Fibroblast of lung (primary cell): ENCODE measurements around the gene CEP295NL. TPM values are rescaled to one million over a fixed set of nuclear protein-coding genes. Genes with fewer than 3 reads are reported as not detected.
A peak's percentile ranks its signal among the peaks of the same experiment; 100 is the strongest.

ENCODE experiments used
- DNase-seq, 2 donors: peaks; one replicate each; pipeline versions ENCODE4 v3.0.0 to v3.0.0-alpha.2; 2010; ENCODE audit warnings: low read depth in 2 of 2
- H2AFZ ChIP-seq: 2 replicates; pipeline ENCODE4 v1.5.1; 2012; ENCODE audit warnings: low read length, control low read depth, inconsistent platforms
- H3K27ac ChIP-seq: 2 replicates; pipeline ENCODE4 v1.5.1; 2011; ENCODE audit warnings: low read length, control low read depth; ENCODE audit not compliant: insufficient read depth
- H3K27me3 ChIP-seq: 2 replicates; pipeline ENCODE4 v1.5.1; 2011; ENCODE audit warnings: mild to moderate bottlenecking, low read length; ENCODE audit not compliant: control insufficient read depth, insufficient read depth
- H3K36me3 ChIP-seq: 2 replicates; pipeline ENCODE4 v1.5.1; 2011; ENCODE audit warnings: low read length; ENCODE audit not compliant: control insufficient read depth, insufficient read depth
- H3K4me1 ChIP-seq: 2 replicates; pipeline ENCODE4 v1.5.1; 2011; ENCODE audit warnings: low read length; ENCODE audit not compliant: control insufficient read depth, insufficient read depth; ENCODE audit errors: extremely low read depth
- H3K4me2 ChIP-seq: 2 replicates; pipeline ENCODE4 v1.5.1; 2011; ENCODE audit warnings: low read length, control low read depth; ENCODE audit not compliant: insufficient read depth; ENCODE audit errors: extremely low read depth
- H3K4me3 ChIP-seq, 4 experiments: fragments of 200-600 bp in 1 of 4; sonication (generic) in 1 of 4; replicated peaks in 1 of 4; 2 replicates each; pipeline ENCODE4 v1.5.1; 2011 to 2016; ENCODE audit warnings: low read length in 4 of 4, low read depth in 3 of 4, mild to moderate bottlenecking in 3 of 4, control low read depth in 2 of 4, inconsistent platforms in 1 of 4, mixed read lengths in 1 of 4; ENCODE audit not compliant: insufficient read depth in 1 of 4; ENCODE audit errors: control extremely low read depth in 1 of 4
- H3K79me2 ChIP-seq: 2 replicates; pipeline ENCODE4 v1.5.1; 2012; ENCODE audit warnings: mild to moderate bottlenecking, low read length, inconsistent platforms; ENCODE audit not compliant: control insufficient read depth, insufficient read depth
- H3K9ac ChIP-seq: 2 replicates; pipeline ENCODE4 v1.5.1; 2011; ENCODE audit warnings: mild to moderate bottlenecking, low read length, control low read depth; ENCODE audit not compliant: insufficient read depth
- H3K9me3 ChIP-seq: 2 replicates; pipeline ENCODE4 v1.5.1; 2012; ENCODE audit warnings: low read depth, low read length; ENCODE audit not compliant: control insufficient read depth, insufficient read depth
- H4K20me1 ChIP-seq: 2 replicates; pipeline ENCODE4 v1.5.1; 2011; ENCODE audit warnings: low read length; ENCODE audit not compliant: control insufficient read depth, insufficient read depth; ENCODE audit errors: extremely low read depth
- EZH2 ChIP-seq: IDR thresholded peaks from 2 replicates; pipeline ENCODE4 v1.5.1; 2012; ENCODE audit warnings: low read length, control low read depth, mild to moderate bottlenecking; ENCODE audit errors: missing control alignments
- polyA plus RNA-seq, 2 donors: library from polyadenylated mRNA; depleted of rRNA in 1 of 2; stranded (reverse) in 1 of 2; unstranded in 1 of 2; fragments of >200 nt; gene quantifications; 2 replicates each; pipeline ENCODE4 v1.2.1, GENCODE V29; 2011 to 2012; ENCODE audit warnings: missing spikeins in 1 of 2
- total RNA-seq: library from RNA; depleted of rRNA; stranded (reverse); fragments of >200 nt; gene quantifications from 2 replicates; pipeline ENCODE4 v1.2.1, GENCODE V29; 2014
- TF ChIP-seq, protein P1 (sequence below), 2 donors: IDR thresholded peaks in 1 of 2; conservative IDR thresholded peaks in 1 of 2; 1 replicate in 1 of 2; 2 replicates in 1 of 2; pipeline ENCODE4 v1.5.1; 2011 to 2012; ENCODE audit warnings: low read length in 2 of 2, control low read depth in 1 of 2, inconsistent platforms in 1 of 2, low read depth in 1 of 2, mild to moderate bottlenecking in 1 of 2

Gene CEP295NL
- total and polyA plus RNA-seq, 2 donors (not counting 1 experiment from before 2014, with no cell fraction given) = 0.10 to 2.8 TPM

DNA sequence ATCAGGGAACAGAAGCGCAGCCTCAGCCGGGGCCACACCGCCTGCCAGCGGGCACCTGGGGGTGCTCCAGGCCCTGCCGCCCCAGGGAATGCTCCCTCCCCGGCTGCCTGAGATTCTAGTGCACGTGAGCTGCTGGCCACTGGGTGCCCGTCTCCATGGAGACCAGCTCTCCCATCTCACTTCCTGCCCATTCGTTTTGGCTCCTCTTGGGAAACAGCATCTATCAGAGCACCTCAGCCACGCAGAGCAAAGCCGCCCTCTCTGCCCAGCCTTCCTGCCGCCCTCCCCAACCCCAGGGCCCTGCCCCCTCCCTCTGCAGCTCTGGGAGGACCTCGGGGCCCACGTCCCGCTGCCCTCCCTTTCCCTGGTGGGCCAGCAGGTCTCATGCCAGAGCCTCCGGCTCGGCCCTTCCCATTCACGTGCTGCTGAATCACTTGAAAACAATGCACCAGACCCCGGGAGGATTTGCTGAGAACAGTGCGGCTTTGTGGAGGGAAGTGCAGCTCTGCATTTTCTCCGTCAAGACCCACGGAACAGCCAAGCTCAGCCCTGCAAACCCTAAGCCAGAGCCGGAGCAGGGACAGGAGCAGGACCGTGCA is 19.4 kb downstream of the CEP295NL start:
- Histone ChIP-seq H2AFZ (no peak overlapping the region), H3K27ac (peak overlapping the region; percentile 99), H3K79me2 (peaks cover 79% of the 10 kb centered on the region), H3K9me3 (no peaks in the 10 kb centered on the region), H3K4me2 (peak overlapping the region; percentile 96), H3K4me3 (peak overlapping the region in 3 of 4 experiments; percentile 28 to 52 (median 43)), H3K36me3 (peaks cover 11% of the 10 kb centered on the region), H4K20me1 (no peaks in the 10 kb centered on the region), H3K9ac (peak overlapping the region; percentile 87), H3K4me1 (peaks cover 58% of the 10 kb centered on the region), H3K27me3 (no peaks in the 10 kb centered on the region)
- DNase-seq = peak; percentile 95 to 97
- TF ChIP-seq, protein P1, sequence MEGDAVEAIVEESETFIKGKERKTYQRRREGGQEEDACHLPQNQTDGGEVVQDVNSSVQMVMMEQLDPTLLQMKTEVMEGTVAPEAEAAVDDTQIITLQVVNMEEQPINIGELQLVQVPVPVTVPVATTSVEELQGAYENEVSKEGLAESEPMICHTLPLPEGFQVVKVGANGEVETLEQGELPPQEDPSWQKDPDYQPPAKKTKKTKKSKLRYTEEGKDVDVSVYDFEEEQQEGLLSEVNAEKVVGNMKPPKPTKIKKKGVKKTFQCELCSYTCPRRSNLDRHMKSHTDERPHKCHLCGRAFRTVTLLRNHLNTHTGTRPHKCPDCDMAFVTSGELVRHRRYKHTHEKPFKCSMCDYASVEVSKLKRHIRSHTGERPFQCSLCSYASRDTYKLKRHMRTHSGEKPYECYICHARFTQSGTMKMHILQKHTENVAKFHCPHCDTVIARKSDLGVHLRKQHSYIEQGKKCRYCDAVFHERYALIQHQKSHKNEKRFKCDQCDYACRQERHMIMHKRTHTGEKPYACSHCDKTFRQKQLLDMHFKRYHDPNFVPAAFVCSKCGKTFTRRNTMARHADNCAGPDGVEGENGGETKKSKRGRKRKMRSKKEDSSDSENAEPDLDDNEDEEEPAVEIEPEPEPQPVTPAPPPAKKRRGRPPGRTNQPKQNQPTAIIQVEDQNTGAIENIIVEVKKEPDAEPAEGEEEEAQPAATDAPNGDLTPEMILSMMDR (conservative IDR thresholded peaks at IDR 0.05 in 1 of 2, IDR thresholded peaks at IDR 0.05 in 1 of 2; ENCODE audit: low read depth in 1 of 2, low read length in 2 of 2) = no peak
- TF ChIP-seq EZH2 = no peak

DNA sequence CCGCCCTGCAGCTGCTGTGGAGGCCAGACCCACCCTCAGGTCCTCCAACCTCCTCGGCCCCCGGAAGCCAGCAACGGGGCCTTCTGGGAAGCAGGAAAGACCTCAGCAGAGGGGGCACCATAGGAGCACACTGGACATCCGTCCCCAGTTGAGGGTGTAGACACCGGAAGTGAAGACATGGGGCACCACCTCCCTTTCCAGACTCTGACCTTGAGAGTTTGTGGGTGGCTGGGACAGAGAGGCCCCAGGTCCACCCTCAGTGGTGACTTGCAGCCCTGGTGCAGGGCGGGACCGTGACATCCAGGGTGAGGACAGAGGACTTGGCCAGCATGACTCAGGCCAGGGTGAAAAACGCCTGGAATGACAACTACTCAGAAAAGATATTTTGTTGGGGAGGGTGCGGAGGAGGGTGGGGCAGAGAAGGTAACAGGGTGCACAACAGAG is 19.9 kb downstream of the CEP295NL start:
- H3K4me2 ChIP-seq = peak overlapping the region; percentile 96
- H4K20me1 ChIP-seq = no peaks in the 10 kb centered on the region
- H3K27ac ChIP-seq = peak overlapping the region; percentile 99
- H3K9me3 ChIP-seq = no peaks in the 10 kb centered on the region
- peak overlapping the region in 3 of 4 experiments; percentile 13 to 52 (median 30) for H3K4me3 ChIP-seq
- H3K79me2 ChIP-seq = peaks cover 79% of the 10 kb centered on the region
- peak overlapping the region; percentile 87 for H3K9ac ChIP-seq
- peaks cover 14% of the 10 kb centered on the region for H3K36me3 ChIP-seq
- H3K4me1 ChIP-seq = peaks cover 61% of the 10 kb centered on the region
- TF ChIP-seq, protein P1 (conservative IDR thresholded peaks at IDR 0.05 in 1 of 2, IDR thresholded peaks at IDR 0.05 in 1 of 2; ENCODE audit: low read depth in 1 of 2, low read length in 2 of 2) = no peak
- no peak for TF ChIP-seq EZH2
- DNase-seq = peak; percentile 74 to 81
- H2AFZ ChIP-seq = no peak overlapping the region
- no peaks in the 10 kb centered on the region for H3K27me3 ChIP-seq

DNA sequence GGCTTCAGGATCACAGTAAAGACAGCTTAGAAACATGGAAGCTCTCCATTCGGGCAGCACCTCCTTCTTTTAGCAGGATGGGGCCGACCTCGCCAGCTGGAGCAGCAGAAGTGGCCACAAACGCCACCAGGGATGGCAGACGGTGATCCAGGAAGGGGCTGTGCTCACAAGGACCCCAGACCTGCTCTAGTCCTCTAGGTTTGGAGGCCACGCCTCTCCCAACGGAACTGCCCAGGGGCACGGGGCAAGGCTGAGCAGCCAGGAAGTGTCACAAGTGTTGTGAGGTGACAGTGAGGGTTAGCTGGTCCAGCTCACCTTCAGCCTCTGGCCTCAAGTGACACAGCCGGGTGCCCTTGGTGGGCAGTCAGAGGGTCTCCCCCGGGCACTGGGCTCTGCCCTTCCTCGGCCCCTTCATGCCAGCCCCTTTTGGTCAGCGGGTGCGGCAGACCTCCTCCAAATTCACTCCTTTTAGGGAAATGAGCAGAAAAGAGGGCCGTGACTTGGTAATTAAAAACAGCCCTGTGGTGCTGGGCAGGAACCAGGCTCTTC is 20.4 kb downstream of the CEP295NL start:
- Histone ChIP-seq H3K27me3 (no peaks in the 10 kb centered on the region), H3K4me1 (peaks cover 63% of the 10 kb centered on the region), H4K20me1 (no peaks in the 10 kb centered on the region), H2AFZ (no peak overlapping the region), H3K79me2 (peaks cover 80% of the 10 kb centered on the region), H3K27ac (peak overlapping the region; percentile 99), H3K4me3 (peak overlapping the region in 1 of 4 experiments; percentile 25), H3K9ac (peak overlapping the region; percentile 87), H3K9me3 (no peaks in the 10 kb centered on the region), H3K36me3 (peaks cover 14% of the 10 kb centered on the region), H3K4me2 (peak overlapping the region; percentile 60)
- TF ChIP-seq, protein P1 (conservative IDR thresholded peaks at IDR 0.05 in 1 of 2, IDR thresholded peaks at IDR 0.05 in 1 of 2; ENCODE audit: low read depth in 1 of 2, low read length in 2 of 2) = no peak
- TF ChIP-seq EZH2 = no peak
- DNase-seq = no peak
